ENCODE results near the gene RPL27A.

Gene RPL27A

GRCh38 chr11:8705146-8705545 lies 22.6 kb downstream of the RPL27A start:
- DNase-seq (ENCODE audit: low read depth), result no peak
- H3K4me3 ChIP-seq (ENCODE audit: low read depth, low read length), result no peak overlapping the region
- TF ChIP-seq, protein P1, sequence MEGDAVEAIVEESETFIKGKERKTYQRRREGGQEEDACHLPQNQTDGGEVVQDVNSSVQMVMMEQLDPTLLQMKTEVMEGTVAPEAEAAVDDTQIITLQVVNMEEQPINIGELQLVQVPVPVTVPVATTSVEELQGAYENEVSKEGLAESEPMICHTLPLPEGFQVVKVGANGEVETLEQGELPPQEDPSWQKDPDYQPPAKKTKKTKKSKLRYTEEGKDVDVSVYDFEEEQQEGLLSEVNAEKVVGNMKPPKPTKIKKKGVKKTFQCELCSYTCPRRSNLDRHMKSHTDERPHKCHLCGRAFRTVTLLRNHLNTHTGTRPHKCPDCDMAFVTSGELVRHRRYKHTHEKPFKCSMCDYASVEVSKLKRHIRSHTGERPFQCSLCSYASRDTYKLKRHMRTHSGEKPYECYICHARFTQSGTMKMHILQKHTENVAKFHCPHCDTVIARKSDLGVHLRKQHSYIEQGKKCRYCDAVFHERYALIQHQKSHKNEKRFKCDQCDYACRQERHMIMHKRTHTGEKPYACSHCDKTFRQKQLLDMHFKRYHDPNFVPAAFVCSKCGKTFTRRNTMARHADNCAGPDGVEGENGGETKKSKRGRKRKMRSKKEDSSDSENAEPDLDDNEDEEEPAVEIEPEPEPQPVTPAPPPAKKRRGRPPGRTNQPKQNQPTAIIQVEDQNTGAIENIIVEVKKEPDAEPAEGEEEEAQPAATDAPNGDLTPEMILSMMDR (IDR thresholded peaks at IDR 0.05; ENCODE audit: control insufficient read depth, extremely low read depth, insufficient read depth), result no peak

- DNase-seq (ENCODE audit: low read depth), result no peak
- TF ChIP-seq, protein P1 (IDR thresholded peaks at IDR 0.05; ENCODE audit: control insufficient read depth, extremely low read depth, insufficient read depth), result no peak
These were observed 24.3 kb downstream of the RPL27A start for GRCh38 chr11:8706673-8707432.

DNA sequence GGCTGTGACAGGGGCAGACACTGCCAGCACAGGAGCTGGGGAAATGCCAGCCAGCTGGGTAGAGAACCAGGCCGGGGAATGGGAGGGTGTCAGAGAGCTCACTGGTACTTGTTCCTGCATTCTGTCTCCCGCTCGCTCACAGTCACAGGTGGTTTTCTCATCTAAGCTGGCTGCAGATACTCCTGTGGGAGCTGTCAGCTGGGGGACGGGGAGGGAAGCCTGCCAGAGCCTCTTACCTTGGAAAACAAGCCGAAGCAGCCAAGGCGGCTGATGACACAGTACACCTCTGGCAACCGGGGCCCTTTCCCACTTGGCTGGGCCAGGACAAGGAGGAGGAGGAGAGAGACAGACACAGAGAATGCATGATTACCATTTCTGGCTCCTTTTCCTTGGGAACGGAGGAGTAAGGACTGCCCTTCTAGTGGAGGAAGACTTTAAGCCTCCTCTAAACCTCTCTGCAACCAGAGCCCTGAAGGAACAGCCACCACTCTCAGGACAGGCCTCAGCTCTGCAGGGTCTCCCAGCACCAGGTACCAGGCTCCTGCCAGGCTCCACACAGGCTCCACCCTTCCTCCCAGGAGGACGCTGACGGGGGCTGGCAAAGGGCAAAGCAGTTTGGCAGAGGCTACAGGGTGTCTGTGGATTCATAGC lies 25.1 kb downstream of the RPL27A start:
- H3K4me3 ChIP-seq (ENCODE audit: low read depth, low read length), result no peak overlapping the region
- no peak for DNase-seq (ENCODE audit: low read depth)
- TF ChIP-seq, protein P1 (IDR thresholded peaks at IDR 0.05; ENCODE audit: control insufficient read depth, extremely low read depth, insufficient read depth), result no peak

More at GRCh38 chr11:8706673-8707432, 24.3 kb downstream of the RPL27A start:
- no peak overlapping the region for H3K4me3 ChIP-seq (ENCODE audit: low read depth, low read length)

DNA sequence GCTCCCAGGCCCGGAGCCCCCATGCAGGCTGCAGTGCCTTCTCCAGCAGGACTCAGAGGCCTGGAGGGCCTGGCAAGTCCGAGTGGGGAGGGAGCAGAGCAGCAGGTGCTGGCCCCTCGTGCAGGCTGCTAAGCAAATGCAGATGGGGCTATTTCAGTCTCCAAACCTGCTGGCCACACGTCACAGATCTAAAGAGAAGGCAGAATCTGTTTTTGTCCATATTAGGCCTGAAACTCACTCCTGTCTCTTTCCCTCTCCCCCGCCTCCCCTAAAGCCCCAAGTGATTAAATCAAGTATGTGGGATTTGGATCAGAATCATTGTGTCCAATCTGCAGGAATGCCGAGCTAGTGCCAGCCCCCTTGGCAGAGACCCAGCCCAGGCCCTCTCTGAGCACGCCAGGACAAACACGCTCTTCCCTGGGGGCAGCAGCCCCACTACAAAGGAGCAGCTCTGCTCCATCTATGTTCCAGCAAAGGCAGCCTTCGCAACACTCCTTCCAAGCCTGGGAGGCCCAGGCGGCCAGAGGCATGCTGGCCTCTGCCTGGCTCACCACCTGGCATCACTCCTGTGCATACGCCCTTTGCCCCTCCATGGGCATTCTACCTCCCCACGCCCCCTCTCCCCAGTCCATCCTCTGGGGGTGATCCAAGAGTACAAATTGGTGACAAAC lies 26.5 kb downstream of the RPL27A start:
- DNase-seq (ENCODE audit: low read depth), result no peak
- no peak overlapping the region for H3K4me3 ChIP-seq (ENCODE audit: low read depth, low read length)
- TF ChIP-seq, protein P1 (IDR thresholded peaks at IDR 0.05; ENCODE audit: control insufficient read depth, extremely low read depth, insufficient read depth), result no peak

DNA sequence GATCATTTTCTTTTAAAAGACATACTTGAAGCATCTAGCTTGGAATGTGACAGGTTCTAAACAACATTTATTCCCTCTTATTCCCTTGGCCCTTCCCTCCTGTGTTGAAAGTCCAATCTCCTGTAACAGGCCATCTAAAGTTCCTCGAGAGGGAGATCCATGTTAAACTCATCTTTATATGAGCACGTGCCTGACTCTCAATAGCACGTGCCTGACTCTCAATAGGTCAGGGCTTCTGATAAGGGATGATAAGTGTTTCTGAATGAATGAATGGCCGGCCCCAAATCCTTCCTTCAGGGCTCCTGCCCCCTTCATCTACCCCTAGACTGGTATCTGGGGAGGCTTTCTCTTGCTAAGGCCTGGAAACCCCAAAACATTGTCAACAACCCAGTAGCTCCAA lies 27.2 kb downstream of the RPL27A start:
- no peak for DNase-seq (ENCODE audit: low read depth)
- TF ChIP-seq, protein P1 (IDR thresholded peaks at IDR 0.05; ENCODE audit: control insufficient read depth, extremely low read depth, insufficient read depth), result no peak
- H3K4me3 ChIP-seq (ENCODE audit: low read depth, low read length), result no peak overlapping the region

DNA sequence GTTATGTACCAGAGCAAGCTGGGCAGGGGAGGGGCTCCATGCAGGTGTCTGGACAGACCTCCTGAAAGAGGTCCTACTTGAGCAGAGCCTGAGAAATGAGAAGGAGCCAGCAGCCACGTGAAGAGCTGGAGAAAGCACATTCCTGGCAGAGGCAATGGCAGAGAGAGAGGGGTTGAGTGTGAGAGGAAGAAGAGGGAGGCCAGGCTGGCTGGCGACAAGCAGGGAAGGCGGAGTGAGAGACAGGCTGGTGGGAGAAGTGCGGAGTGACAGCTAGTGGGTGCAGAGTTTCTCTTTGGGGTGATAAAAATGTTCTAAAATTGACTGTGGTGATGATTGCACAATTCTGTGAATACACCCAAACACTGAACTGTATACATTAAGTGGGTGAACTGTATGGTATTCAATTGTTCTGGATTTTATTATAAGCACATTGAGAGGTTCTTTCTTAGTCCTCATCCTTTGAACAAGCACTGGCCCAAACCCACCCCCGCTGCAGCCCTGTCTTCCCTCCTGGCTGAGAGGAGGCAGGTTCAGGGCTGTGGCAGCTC lies 29.4 kb downstream of the RPL27A start:
- TF ChIP-seq, protein P1 (IDR thresholded peaks at IDR 0.05; ENCODE audit: control insufficient read depth, extremely low read depth, insufficient read depth), result no peak
- DNase-seq (ENCODE audit: low read depth), result no peak
- H3K4me3 ChIP-seq (ENCODE audit: low read depth, low read length), result no peak overlapping the region
